ENCODE measurements around the gene FSIP1.

FSIP1 gene

DNA sequence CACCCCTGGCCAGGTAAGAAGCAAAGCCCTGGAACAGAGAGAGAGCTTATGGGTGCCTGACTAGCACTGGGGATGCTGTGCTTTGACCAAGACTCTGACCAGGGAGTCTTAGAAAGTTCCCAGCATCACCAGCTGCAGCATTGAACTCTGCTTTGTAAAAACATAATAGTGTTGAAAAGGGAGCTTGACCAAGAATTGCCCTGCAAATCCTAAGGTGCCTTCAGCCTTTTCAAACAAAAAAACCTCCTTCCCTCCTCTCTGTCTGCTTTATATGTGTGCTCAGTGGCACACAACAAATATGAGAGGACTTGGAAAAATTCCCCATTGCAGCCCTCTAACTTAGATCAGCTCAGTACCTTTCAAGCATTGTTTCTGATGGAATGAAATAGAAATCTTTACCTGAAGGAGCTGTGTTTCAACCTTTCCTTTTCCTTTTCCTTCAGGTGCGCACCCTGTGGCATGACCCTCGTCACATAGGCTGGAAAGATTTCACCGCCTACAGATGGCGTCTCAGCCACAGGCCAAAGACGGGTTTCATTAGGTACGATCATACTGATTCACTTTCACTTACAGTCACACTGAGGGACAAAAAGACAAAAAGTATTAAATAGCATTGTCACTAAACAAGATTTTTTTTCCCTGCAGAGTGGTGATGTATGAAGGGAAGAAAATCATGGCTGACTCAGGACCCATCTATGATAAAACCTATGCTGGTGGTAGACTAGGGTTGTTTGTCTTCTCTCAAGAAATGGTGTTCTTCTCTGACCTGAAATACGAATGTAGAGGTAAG lies 188.8 kb downstream of the FSIP1 start:
- DNase-seq (ENCODE audit: low spot score), result peak; percentile 58

DNA sequence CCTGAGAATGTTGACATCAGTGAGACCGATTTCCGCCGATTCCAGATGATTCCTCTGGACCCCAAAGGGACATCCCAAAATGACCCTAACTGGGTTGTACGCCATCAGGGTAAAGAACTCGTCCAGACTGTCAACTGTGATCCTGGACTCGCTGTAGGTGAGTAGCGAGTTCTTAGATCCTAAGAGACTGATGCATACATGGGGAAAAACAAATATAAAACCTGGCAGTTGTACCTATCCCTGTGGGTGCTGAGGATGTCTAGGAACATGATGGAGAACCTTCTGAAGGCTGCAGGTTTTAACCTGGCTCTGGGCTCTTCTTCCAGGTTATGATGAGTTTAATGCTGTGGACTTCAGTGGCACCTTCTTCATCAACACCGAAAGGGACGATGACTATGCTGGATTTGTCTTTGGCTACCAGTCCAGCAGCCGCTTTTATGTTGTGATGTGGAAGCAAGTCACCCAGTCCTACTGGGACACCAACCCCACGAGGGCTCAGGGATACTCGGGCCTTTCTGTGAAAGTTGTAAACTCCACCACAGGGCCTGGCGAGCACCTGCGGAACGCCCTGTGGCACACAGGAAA lies 189.5 kb downstream of the FSIP1 start:
- DNase-seq (ENCODE audit: low spot score), result no peak

DNA sequence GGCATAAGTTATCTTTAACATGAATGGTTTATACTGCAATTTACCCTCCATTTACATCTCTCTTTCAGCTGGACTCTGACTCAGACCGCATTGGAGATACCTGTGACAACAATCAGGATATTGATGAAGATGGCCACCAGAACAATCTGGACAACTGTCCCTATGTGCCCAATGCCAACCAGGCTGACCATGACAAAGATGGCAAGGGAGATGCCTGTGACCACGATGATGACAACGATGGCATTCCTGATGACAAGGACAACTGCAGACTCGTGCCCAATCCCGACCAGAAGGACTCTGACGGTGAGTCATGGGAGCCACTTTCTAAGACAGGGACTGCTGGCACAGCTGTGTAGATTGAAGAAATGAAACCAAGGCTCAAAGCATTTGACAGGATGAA lies 190.1 kb downstream of the FSIP1 start:
- DNase-seq (ENCODE audit: low spot score), result no peak

DNA sequence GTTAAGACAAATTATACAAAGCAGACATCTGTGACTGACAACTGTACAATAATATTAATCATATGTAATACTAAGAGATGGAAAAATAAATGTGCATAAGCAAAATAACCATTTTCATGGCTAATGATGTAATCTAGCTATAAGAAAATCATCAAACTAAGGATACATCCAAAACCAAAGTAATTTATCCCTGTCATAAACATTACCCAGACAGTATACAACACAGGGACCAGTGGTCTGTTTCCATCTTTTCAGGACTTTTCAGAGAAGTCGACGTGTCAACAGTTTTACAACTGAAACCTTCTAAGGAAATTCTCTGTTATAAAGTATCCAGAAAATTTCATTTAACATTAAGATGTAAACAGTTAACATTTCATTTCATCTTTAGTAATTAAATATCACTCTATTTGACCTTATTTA lies 190.7 kb downstream of the FSIP1 start:
- no peak for DNase-seq (ENCODE audit: low spot score)

DNA sequence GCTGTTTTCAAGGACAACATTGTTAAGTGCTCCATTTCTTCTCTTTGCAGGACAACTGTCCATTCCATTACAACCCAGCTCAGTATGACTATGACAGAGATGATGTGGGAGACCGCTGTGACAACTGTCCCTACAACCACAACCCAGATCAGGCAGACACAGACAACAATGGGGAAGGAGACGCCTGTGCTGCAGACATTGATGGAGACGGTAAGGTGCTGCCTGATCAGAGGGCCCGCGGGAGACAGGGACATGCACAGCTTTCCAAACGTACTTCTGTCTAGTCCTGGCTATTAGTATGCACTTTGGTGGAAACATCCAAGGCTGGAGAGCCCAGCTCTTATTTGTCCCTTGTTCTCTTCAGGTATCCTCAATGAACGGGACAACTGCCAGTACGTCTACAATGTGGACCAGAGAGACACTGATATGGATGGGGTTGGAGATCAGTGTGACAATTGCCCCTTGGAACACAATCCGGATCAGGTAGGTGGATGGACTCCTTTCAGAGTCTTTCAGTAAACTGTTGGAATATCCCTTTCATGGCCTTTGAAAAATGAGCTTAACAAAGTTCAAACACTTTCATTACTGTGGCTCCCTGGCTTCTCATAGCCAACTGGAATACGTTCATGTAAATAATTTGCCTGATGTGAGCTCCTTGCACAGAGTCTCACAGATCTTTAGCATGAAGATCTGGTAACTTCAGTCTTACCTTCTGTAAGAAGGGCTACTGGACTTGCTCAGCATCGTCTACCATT lies 191.3 kb downstream of the FSIP1 start:
- DNase-seq (ENCODE audit: low spot score), result no peak

DNA sequence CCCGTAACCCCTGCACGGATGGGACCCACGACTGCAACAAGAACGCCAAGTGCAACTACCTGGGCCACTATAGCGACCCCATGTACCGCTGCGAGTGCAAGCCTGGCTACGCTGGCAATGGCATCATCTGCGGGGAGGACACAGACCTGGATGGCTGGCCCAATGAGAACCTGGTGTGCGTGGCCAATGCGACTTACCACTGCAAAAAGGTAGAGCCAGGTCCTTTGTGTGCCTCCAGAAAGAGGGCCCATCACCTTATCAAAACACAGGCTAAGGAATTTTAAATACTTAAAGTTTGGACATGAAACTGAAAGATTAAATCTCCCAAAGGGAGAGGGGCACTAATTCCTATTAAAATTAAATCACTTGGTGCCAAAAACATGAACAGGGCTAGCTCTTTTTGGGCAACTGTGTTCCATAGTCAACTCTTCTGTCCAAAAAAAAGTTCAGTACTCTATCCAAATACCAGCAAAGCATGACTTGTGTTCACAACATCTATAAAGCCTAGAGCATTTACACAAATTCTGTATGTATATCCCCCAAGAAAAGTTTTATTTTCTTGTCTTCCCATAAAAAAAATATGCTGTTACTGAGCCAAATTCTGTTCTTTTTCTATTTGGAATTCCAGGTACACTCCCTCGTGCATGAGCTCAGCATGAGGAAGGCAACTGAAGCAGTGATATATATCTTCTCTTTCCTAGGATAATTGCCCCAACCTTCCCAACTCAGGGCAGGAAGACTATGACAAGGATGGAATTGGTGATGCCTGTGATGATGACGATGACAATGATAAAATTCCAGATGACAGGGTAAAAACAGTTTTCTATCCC lies 192.6 kb downstream of the FSIP1 start:
- DNase-seq (ENCODE audit: low spot score), result no peak

DNA sequence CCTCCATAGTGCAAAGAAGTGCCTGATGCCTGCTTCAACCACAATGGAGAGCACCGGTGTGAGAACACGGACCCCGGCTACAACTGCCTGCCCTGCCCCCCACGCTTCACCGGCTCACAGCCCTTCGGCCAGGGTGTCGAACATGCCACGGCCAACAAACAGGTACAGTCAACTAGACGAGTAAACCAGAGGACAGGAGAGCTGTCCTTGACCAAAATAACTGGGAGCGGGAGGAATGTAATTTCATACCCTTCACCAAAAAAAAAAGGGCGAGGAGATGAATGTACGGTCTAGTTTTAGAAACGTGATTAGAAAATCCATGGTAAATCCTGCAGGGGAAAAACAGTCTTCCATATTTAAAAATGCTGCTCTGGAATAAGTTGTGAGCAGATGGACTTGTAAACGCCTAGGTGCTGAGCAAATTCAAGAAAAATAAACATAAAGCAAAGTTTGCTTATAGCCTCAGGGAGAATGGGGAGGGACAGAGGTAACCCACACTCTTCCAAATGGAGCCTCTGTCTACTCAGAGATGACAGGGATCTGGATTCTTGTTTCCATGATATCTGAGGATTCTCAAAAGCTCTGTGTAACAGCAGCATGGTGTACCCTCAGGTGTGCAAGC lies 193.3 kb downstream of the FSIP1 start:
- no peak for DNase-seq (ENCODE audit: low spot score)

DNA sequence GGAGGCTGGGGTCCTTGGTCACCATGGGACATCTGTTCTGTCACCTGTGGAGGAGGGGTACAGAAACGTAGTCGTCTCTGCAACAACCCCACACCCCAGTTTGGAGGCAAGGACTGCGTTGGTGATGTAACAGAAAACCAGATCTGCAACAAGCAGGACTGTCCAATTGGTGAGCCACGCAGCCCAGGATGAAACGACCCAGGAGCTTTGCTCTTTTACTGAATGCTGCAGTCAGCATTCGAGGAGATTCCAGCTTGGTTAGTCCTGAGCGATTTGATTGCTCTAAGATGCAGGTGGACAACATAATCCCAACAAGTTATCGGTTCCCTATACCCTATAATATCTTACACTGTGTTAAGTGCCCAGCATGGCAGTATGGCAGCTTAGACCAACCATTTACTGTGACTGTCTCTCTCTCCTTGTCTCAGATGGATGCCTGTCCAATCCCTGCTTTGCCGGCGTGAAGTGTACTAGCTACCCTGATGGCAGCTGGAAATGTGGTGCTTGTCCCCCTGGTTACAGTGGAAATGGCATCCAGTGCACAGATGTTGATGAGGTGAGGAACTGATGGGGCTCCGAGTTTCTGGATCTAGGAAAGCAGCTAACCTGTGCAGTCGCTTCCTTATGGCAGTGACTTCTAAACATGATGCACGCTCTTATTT lies 194.0 kb downstream of the FSIP1 start:
- DNase-seq (ENCODE audit: low spot score), result no peak

DNA sequence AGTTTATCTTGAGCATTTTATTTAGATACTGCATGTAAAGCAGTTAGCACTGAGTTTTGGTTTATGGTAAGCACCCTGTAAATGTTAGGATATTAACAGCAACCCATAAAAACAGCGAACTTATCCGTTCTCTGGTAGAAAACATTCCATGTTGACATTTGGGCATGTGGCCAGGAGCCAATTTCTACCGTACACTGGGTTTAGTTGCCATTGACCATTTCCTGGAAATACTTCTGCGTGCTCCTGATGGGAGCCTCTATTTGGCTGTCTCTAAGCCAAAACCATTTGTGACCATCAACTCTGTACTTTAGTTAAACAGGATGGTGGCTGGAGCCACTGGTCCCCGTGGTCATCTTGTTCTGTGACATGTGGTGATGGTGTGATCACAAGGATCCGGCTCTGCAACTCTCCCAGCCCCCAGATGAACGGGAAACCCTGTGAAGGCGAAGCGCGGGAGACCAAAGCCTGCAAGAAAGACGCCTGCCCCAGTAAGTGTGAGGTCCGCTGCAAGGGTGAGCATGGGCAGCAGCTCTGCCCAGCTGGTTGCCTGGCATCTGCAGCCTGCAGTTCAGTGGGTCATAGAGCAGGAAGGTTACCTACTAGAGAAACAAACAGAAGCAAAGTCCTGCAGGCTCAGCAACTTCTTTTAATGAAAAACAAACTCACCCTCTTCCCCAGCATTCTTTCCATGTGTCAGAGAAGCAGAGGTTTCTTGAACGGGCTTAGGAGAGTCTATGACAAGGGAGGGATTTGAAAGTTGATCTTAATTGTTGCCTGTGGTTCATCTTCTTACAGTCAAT lies 194.7 kb downstream of the FSIP1 start:
- no peak for DNase-seq (ENCODE audit: low spot score)

DNA sequence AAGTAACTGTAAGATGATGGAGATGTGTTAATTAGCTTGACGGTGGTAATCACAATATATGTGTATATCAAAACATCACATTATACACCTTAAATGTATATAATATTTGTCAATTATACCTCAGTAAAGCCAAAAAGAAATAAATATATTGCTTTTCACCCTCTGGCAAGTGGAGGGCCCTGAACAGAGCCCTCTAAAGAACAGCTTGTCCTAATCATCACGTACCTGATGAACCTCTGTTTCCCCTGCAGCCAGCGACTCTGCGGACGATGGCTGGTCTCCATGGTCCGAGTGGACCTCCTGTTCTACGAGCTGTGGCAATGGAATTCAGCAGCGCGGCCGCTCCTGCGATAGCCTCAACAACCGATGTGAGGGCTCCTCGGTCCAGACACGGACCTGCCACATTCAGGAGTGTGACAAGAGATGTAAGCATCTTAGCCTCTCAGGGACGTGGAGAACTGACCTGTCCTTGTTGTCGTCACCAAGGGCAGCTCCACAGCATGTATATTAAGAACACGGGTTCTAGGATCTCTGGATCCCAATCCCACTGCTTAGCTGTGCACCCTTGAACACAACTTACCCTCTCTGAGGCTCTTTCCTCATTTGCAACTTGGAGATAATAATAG lies 195.4 kb downstream of the FSIP1 start:
- DNase-seq (ENCODE audit: low spot score), result no peak

DNA sequence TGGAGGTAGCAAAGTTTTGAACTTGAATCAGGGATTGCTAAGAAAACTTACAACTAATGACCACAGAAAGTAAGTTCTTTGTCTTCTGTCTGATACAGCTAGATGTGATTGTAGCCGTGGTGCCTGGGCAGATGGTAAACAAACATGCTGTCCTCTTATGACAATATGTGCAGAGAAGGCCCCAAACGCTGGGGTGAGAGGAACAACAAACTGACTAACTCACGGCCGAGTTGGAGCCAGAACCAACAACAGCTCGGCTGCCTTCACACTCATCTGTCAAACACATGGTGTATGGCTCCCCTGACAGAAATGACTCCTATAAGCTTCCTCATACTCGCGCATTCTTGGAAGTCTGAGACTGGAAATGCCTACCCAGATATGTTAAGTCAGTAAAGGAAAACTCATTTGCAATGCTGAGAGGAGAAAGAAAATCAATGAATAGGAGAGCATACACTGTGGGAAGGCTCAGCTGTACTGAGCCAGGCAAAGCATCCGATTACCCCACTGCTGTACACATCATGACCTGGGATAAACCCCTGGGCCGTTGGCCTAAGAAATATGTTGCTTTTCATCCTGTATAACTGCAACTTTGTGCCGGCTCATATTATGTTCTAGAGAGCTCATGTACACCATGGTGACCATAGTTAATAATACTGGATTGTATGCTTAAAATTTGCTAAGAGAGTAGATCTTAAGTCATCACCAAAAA lies 196.1 kb downstream of the FSIP1 start:
- no peak for DNase-seq (ENCODE audit: low spot score)

DNA sequence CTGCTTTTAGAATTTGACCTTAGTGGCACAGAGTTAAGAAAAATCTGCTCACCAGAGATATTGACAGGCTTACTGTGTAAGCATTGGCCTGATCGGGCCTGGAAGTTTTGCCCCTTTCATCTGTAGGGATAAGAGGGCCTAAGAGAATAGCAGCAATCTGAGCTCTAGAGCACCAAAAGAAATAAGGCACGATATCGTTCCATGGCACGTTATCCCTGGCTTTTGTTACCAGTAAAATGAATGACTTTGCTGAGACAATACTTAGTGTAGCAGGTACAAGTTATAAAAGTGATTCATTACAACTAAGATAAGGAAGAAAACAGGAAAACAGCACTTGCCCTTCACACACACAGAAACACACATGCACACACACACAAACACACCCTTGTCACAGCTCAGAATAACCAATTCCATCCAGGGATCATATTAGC lies 196.8 kb downstream of the FSIP1 start:
- no peak for DNase-seq (ENCODE audit: low spot score)

DNA sequence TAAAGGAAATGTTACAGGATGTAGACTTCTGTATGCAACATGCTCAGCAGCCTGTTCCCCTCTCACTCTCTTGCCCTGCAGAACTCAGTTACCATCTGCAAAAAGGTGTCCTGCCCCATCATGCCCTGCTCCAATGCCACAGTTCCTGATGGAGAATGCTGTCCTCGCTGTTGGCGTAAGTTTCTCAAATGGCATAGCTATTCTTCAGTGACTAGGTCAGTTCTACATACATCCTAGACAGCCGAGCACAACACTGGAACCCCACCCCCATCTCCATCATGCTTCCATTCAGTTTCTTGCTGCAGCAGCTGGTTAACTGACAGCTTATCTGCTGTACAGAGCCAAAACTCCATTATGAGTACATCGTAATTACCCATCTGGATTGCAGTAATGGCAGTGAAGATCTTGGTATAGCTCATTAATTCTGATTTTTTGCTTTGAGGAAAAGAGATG lies 197.2 kb downstream of the FSIP1 start:
- no peak for DNase-seq (ENCODE audit: low spot score)

DNA sequence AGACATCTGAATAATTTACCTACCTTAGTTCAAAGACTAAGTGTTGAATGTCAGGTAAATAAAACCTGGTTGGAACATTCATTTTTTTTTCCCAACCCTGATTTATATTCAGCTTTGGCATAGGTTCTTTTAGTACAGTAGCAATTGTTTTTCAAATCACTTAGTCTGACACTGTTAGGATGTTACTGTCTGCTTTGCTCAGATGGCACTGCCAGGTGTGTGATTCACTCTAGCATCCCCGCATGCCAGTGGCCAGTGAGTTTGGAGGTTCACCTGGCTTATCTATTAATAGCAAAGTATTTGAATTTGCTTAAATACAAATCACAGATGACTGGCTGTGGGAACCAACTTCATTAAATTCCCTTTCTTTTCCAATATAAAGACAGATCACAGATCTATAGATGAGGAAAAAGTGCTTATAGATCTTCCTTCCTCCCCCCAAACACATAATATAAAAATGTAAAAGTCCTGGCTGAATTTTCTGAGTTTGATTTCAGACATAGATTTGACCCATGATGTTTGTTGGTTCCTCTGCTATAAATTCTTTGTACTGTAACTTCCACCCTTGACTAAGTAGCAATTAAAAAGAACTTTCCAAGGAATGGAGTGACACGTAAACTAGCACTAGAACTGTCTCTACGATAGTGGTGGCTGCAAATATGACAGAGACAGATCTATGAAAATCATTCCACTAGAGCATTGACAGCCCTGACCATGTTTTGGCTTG lies 197.8 kb downstream of the FSIP1 start:
- no peak for DNase-seq (ENCODE audit: low spot score)

DNA sequence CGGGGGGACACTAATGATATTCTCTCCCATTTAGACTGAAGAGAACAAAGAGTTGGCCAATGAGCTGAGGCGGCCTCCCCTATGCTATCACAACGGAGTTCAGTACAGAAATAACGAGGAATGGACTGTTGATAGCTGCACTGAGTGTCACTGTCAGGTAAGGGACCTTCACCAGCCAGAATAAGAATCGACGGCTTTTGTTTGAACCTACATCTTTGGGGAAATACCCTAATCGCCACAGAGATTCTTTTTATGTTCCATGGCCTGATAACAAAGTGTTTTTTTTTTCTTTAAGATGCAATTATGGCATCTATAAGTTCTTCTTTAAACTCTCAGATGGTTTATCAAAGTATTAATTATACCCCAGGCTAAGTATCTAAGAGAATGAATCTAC lies 198.4 kb downstream of the FSIP1 start:
- DNase-seq (ENCODE audit: low spot score), result no peak

DNA sequence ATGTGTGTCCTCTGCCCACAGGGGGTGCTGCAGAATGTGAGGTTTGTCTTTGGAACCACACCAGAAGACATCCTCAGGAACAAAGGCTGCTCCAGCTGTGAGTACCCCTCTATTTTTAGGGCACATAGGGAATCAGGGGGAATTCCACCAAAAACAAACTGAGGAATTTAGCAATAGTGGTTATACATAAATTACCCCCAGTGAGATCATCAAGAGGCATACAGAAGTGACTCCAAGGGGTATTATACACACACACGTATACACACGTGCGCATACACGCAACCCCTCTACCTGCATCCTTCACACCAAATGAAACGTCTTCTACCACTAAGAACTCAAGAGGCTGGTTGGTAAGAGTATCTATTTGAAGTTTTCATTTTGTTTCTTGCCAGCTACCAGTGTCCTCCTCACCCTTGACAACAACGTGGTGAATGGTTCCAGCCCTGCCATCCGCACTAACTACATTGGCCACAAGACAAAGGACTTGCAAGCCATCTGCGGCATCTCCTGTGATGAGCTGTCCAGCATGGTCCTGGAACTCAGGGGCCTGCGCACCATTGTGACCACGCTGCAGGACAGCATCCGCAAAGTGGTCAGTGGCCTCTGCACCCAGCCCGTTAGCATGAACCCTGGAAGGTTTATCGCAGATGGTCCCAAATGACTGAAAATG lies 198.9 kb downstream of the FSIP1 start:
- DNase-seq (ENCODE audit: low spot score), result peak; percentile 21

DNA sequence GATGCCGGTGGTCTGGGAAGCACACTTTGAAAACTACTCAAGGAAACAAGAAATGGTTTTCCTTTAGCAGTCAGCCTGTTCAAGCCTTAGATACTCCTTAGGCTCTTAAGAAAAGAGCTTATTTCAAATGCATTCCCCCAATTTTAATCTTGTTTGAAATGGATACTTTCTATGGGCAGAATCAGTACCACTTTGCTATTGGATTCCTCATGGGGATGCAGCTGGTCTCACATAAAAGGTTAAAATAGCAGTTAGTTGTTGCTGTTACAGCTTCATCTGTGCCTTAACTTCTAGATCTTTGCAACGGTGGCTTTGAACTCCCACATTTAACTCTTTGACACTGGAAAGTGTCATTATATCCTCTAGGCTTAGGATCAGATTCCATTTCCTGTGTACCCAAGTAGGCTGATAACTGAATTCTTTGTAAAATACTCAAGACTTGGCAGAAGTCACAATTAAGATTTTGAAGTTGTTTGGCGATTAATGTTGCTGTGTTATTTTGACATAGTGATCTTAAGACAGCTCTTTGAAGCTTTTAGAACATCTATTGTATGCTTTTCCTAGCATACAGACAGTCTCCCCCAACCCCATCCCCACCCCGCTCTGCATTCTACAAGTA lies 199.6 kb downstream of the FSIP1 start:
- DNase-seq (ENCODE audit: low spot score), result no peak

Data from CD4-positive, alpha-beta T cell treated with Interleukin-15 for 4 hours (primary cell).